OCI-LY3 (cell line): ENCODE results near the gene CCDC68.

Experiments
- EZH2phosphoT487 ChIP-seq: fragments of 200-600 bp; shearing (Covaris generic); IDR thresholded peaks from 2 replicates; pipeline ENCODE4 v1.6.1; 2018; ENCODE audit warnings: antibody characterized with exemption, mixed run types, low read depth
- TF ChIP-seq, protein P1 (sequence below): fragments of 200-600, 300-600 bp; sonication (generic); IDR thresholded peaks from 2 replicates; pipeline ENCODE4 v1.5.1; 2014; ENCODE audit warnings: antibody characterized with exemption, low read length, low read depth

DNA sequence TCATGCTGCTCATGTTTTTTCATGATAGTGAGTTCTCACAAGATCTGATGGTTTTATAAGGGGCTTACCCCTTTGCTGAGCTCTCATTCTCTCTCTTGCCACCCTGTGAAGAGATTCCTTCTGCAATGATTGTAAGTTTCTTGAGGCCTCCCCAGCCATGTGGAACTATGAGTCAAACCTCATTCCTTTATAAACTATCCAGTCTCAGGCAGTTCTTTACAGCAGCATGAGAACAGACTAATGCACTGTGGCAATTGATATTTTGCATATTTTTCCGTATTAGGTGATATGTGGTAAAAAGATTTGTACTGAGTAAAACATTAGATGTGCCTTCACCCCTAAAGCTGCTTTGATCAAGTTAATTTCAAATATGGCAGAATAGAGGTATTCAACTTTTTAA, 82.2 kb downstream of the CCDC68 start:
- TF ChIP-seq, protein P1, sequence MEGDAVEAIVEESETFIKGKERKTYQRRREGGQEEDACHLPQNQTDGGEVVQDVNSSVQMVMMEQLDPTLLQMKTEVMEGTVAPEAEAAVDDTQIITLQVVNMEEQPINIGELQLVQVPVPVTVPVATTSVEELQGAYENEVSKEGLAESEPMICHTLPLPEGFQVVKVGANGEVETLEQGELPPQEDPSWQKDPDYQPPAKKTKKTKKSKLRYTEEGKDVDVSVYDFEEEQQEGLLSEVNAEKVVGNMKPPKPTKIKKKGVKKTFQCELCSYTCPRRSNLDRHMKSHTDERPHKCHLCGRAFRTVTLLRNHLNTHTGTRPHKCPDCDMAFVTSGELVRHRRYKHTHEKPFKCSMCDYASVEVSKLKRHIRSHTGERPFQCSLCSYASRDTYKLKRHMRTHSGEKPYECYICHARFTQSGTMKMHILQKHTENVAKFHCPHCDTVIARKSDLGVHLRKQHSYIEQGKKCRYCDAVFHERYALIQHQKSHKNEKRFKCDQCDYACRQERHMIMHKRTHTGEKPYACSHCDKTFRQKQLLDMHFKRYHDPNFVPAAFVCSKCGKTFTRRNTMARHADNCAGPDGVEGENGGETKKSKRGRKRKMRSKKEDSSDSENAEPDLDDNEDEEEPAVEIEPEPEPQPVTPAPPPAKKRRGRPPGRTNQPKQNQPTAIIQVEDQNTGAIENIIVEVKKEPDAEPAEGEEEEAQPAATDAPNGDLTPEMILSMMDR = no peak
- no peak for TF ChIP-seq EZH2phosphoT487
